PFSK-1 (cell line): ENCODE data around the gene NRK.

Source experiments
- FOXP2 ChIP-seq: optimal IDR thresholded peaks from 2 replicates; pipeline ENCODE3; 2011; ENCODE audit warnings: borderline replicate concordance, control low read depth, inconsistent platforms; ENCODE audit not compliant: insufficient read depth; ENCODE audit errors: extremely low read length, extremely low read depth
- POLR2AphosphoS5 ChIP-seq: IDR thresholded peaks from 2 replicates; pipeline ENCODE4 v1.6.1; 2012; ENCODE audit warnings: low read depth, mild to moderate bottlenecking, control low read depth, low read length, moderate library complexity
- REST ChIP-seq, 2 experiments: IDR thresholded peaks; 2 replicates each; pipeline versions ENCODE4 v1.6.1 to v1.8.0; 2011 to 2012; ENCODE audit warnings: low read depth in 2 of 2, low read length in 2 of 2, control low read depth in 1 of 2, inconsistent platforms in 1 of 2, mild to moderate bottlenecking in 1 of 2, moderate library complexity in 1 of 2; ENCODE audit not compliant: insufficient read depth in 1 of 2
- SIN3A ChIP-seq: IDR thresholded peaks from 2 replicates; pipeline ENCODE4 v1.6.1; 2012; ENCODE audit warnings: mild to moderate bottlenecking, low read length, moderate library complexity, borderline replicate concordance; ENCODE audit not compliant: insufficient read depth
- TAF1 ChIP-seq: IDR thresholded peaks from 2 replicates; pipeline ENCODE4 v1.6.1; 2012; ENCODE audit warnings: low read length, control low read depth, borderline replicate concordance; ENCODE audit not compliant: insufficient read depth

DNA sequence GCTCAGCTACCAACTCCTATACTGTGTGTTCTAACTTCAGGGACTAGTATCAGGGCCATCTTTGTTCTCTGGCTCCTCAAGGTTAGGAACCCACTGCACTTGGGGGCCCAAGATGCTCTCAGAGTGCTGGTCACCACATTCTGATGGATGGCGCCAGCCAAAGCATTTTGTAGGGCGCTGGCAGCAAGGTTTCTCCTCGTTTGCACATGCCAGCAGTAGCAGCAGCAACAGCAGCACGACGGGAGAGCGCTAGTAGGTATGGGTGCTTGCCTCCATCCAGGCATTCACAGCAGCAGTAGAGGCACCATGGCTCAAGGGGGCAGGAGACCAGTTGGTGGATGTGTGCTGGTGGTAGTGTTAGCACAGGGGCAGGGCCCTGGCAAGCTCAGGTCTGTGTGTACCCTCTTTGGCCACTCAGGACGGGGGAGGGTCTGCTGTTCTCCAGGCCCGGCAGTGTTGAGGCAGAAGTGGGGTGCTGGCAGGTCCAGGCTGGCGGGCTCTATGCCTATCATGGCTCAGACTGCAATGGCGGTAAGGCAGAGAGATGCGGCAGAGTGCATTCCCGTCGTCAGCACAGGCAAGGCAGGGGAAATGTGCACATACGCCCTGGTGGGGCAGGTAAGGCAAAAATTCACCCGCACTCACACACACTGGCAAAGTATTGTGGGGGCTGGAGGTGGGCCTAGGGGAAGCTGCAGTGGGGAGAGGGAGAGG, 159.6 kb downstream of the NRK start:
- TF ChIP-seq POLR2AphosphoS5: no peak
- TF ChIP-seq REST (IDR thresholded peaks at IDR 0.05; ENCODE audit: insufficient read depth in 1 of 2, low read depth in 2 of 2, low read length in 2 of 2): no peak
- TF ChIP-seq SIN3A: no peak
- TF ChIP-seq TAF1: no peak
- TF ChIP-seq FOXP2: no peak
